HEK293 (cell line): ENCODE results near the gene BTBD9.
A peak's percentile ranks its signal among the peaks of the same experiment; 100 is the strongest.

Experiments used
- CTCF ChIA-PET: fragments of 350-600 bp; formaldehyde crosslinking; extraction: SDS; loops from one replicate; lab custom pipeline; 2021; ENCODE audit warnings: antibody characterized with exemption; lab: Yijun Ruan, JAX
- POLR2A ChIA-PET: fragments of 300-600 bp; formaldehyde crosslinking; extraction: SDS; loops from one replicate; lab custom pipeline; 2020; ENCODE audit warnings: antibody characterized with exemption, inconsistent platforms; lab: Yijun Ruan, JAX
- H3K27ac ChIP-seq: fragments of 200-500 bp; sonication (Bioruptor generic); 2 replicates; pipeline ENCODE4 v1.5.1; 2014; ENCODE audit warnings: low read depth, low read length, control low read depth, inconsistent platforms; ENCODE audit errors: extremely low read depth
- H3K36me3 ChIP-seq, 2 experiments: fragments of 200-500 bp in 1 of 2; sonication (Bioruptor generic) in 1 of 2; 1 replicate in 1 of 2; 2 replicates in 1 of 2; pipeline ENCODE4 v1.5.1; 2014 to 2017; ENCODE audit warnings: inconsistent platforms in 2 of 2, low read length in 2 of 2; ENCODE audit not compliant: control insufficient read depth in 2 of 2, insufficient read depth in 1 of 2
- H3K4me1 ChIP-seq: fragments of 200-500 bp; sonication (Bioruptor generic); 2 replicates; pipeline ENCODE4 v1.5.1; 2014; ENCODE audit warnings: mild to moderate bottlenecking, low read length, inconsistent platforms; ENCODE audit not compliant: control insufficient read depth, insufficient read depth
- H3K4me3 ChIP-seq: 2 replicates; pipeline ENCODE4 v1.5.1; 2011; ENCODE audit warnings: low read depth, mild to moderate bottlenecking, control low read depth, low read length, moderate library complexity
- H3K9me3 ChIP-seq: fragments of 200-500 bp; sonication (Bioruptor generic); 2 replicates; pipeline ENCODE4 v1.5.1; 2014; ENCODE audit warnings: low read depth, low read length, inconsistent platforms; ENCODE audit not compliant: control insufficient read depth, insufficient read depth
- BCL11A ChIP-seq: fragments of 450-650 bp; formaldehyde crosslinking; IDR thresholded peaks from 2 replicates; pipeline ENCODE4 v1.5.1; 2016; ENCODE audit warnings: low read depth, missing biosample characterization, missing genetic modification characterization
- EGR2 ChIP-seq: fragments of 450-650 bp; formaldehyde crosslinking; IDR thresholded peaks from 2 replicates; pipeline ENCODE4 v1.5.1; 2016; ENCODE audit warnings: low read depth, missing biosample characterization, missing genetic modification characterization
- GLIS1 ChIP-seq: fragments of 450-650 bp; formaldehyde crosslinking; IDR thresholded peaks from 2 replicates; pipeline ENCODE4 v1.5.1; 2016; ENCODE audit warnings: missing biosample characterization, missing genetic modification characterization
- KLF9 ChIP-seq: fragments of 450-650 bp; formaldehyde crosslinking; IDR thresholded peaks from 2 replicates; pipeline ENCODE4 v1.5.1; 2016; ENCODE audit warnings: missing biosample characterization, missing genetic modification characterization, low read depth
- MEIS1 ChIP-seq: sonication (generic); formaldehyde crosslinking; IDR thresholded peaks from 2 replicates; pipeline ENCODE4 v1.8.1; 2022; ENCODE audit warnings: missing genetic modification reagents, mild to moderate bottlenecking, borderline replicate concordance
- PRDM1 ChIP-seq: fragments of 450-650 bp; formaldehyde crosslinking; IDR thresholded peaks from 2 replicates; pipeline ENCODE4; 2016; ENCODE audit warnings: missing biosample characterization, missing genetic modification characterization
- RBAK ChIP-seq: fragments of 450-650 bp; formaldehyde crosslinking; IDR thresholded peaks from 2 replicates; pipeline ENCODE4 v1.5.1; 2016; ENCODE audit warnings: missing biosample characterization, missing genetic modification characterization
- ZBTB1 ChIP-seq: fragments of 450-650 bp; formaldehyde crosslinking; IDR thresholded peaks from 2 replicates; pipeline ENCODE4 v1.5.1; 2016; ENCODE audit warnings: missing biosample characterization, missing genetic modification characterization
- ZNF146 ChIP-seq: fragments of 450-650 bp; formaldehyde crosslinking; IDR thresholded peaks from 2 replicates; pipeline ENCODE4 v1.5.1; 2016; ENCODE audit warnings: missing biosample characterization, missing genetic modification characterization
- ZNF169 ChIP-seq: fragments of 450-650 bp; formaldehyde crosslinking; IDR thresholded peaks from 2 replicates; pipeline ENCODE4 v1.5.1; 2016; ENCODE audit warnings: missing biosample characterization, missing genetic modification characterization
- ZNF174 ChIP-seq: fragments of 450-650 bp; formaldehyde crosslinking; IDR thresholded peaks from 2 replicates; pipeline ENCODE4 v1.5.0; 2017; ENCODE audit warnings: missing biosample characterization, mild to moderate bottlenecking, missing genetic modification characterization
- ZNF184 ChIP-seq: fragments of 450-650 bp; IDR thresholded peaks from 2 replicates; pipeline ENCODE4 v1.5.1; 2018; ENCODE audit warnings: missing biosample characterization, mild to moderate bottlenecking, missing genetic modification characterization
- ZNF23 ChIP-seq: fragments of 450-650 bp; formaldehyde crosslinking; IDR thresholded peaks from 2 replicates; pipeline ENCODE4 v1.5.1; 2016; ENCODE audit warnings: missing biosample characterization, missing genetic modification characterization, borderline replicate concordance
- ZNF37A ChIP-seq: fragments of 450-650 bp; IDR thresholded peaks from 2 replicates; pipeline ENCODE4 v1.5.1; 2018; ENCODE audit warnings: missing biosample characterization, missing genetic modification characterization
- ZNF600 ChIP-seq: fragments of 450-650 bp; formaldehyde crosslinking; IDR thresholded peaks from 2 replicates; pipeline ENCODE4 v1.5.1; 2016; ENCODE audit warnings: missing biosample characterization, missing genetic modification characterization
- ZNF610 ChIP-seq: fragments of 450-650 bp; formaldehyde crosslinking; IDR thresholded peaks from 2 replicates; pipeline ENCODE4 v1.5.1; 2016; ENCODE audit warnings: missing biosample characterization, missing genetic modification characterization, borderline replicate concordance
- ZNF654 ChIP-seq: fragments of 450-650 bp; formaldehyde crosslinking; IDR thresholded peaks from 2 replicates; pipeline ENCODE4 v1.5.1; 2016; ENCODE audit warnings: low read depth, missing biosample characterization, missing genetic modification characterization
- ZNF677 ChIP-seq: fragments of 450-650 bp; IDR thresholded peaks from 2 replicates; pipeline ENCODE4 v1.5.0; 2018; ENCODE audit warnings: missing biosample characterization, mild to moderate bottlenecking, missing genetic modification characterization, moderate library complexity
- ZSCAN23 ChIP-seq: fragments of 450-650 bp; formaldehyde crosslinking; IDR thresholded peaks from 2 replicates; pipeline ENCODE4 v1.5.1; 2016; ENCODE audit warnings: missing biosample characterization, missing genetic modification characterization
- ZSCAN30 ChIP-seq: fragments of 450-650 bp; IDR thresholded peaks from 2 replicates; pipeline ENCODE4 v1.5.1; 2018; ENCODE audit warnings: missing biosample characterization, mild to moderate bottlenecking, missing genetic modification characterization, moderate library complexity
- TF ChIP-seq, protein P1 (sequence below): fragments of 450-650 bp; formaldehyde crosslinking; conservative IDR thresholded peaks from 2 replicates; pipeline ENCODE4 v1.5.1; 2016; ENCODE audit warnings: low read depth, missing biosample characterization, missing genetic modification characterization
- TF ChIP-seq, protein P2 (sequence below): fragments of 450-650 bp; formaldehyde crosslinking; IDR thresholded peaks from 2 replicates; pipeline ENCODE4 v1.5.1; 2016; ENCODE audit warnings: missing biosample characterization, missing genetic modification characterization
- TF ChIP-seq, protein P3 (sequence below): fragments of 450-650 bp; formaldehyde crosslinking; IDR thresholded peaks from 2 replicates; pipeline ENCODE4 v1.5.1; 2016; ENCODE audit warnings: missing biosample characterization, missing genetic modification characterization
- TF ChIP-seq, protein P4 (sequence below): fragments of 450-650 bp; formaldehyde crosslinking; IDR thresholded peaks from 2 replicates; pipeline ENCODE4 v1.5.1; 2016; ENCODE audit warnings: missing biosample characterization, missing genetic modification characterization

Gene BTBD9

DNA sequence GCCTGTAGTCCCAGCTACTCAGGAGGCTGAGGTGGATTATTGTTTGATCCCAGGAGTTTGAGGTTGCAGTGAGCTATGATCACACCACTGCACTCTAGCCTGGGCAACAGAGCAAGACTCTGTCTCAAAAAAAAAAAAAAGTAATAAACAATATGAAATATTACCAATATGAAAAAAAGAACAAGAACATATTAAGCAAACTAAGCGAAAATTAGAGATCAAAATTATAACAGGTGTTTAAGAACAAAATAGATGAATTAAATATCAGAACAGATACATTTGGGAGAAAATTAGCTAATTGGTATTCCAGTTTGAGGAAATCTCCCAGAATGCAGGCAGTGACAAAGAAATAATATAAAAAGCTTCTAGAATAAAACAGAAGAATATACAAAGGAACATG is 39.9 kb upstream of the BTBD9 start:
- TF ChIP-seq ZNF654 (tag by site-specific recombination), result no peak
- TF ChIP-seq, protein P1, sequence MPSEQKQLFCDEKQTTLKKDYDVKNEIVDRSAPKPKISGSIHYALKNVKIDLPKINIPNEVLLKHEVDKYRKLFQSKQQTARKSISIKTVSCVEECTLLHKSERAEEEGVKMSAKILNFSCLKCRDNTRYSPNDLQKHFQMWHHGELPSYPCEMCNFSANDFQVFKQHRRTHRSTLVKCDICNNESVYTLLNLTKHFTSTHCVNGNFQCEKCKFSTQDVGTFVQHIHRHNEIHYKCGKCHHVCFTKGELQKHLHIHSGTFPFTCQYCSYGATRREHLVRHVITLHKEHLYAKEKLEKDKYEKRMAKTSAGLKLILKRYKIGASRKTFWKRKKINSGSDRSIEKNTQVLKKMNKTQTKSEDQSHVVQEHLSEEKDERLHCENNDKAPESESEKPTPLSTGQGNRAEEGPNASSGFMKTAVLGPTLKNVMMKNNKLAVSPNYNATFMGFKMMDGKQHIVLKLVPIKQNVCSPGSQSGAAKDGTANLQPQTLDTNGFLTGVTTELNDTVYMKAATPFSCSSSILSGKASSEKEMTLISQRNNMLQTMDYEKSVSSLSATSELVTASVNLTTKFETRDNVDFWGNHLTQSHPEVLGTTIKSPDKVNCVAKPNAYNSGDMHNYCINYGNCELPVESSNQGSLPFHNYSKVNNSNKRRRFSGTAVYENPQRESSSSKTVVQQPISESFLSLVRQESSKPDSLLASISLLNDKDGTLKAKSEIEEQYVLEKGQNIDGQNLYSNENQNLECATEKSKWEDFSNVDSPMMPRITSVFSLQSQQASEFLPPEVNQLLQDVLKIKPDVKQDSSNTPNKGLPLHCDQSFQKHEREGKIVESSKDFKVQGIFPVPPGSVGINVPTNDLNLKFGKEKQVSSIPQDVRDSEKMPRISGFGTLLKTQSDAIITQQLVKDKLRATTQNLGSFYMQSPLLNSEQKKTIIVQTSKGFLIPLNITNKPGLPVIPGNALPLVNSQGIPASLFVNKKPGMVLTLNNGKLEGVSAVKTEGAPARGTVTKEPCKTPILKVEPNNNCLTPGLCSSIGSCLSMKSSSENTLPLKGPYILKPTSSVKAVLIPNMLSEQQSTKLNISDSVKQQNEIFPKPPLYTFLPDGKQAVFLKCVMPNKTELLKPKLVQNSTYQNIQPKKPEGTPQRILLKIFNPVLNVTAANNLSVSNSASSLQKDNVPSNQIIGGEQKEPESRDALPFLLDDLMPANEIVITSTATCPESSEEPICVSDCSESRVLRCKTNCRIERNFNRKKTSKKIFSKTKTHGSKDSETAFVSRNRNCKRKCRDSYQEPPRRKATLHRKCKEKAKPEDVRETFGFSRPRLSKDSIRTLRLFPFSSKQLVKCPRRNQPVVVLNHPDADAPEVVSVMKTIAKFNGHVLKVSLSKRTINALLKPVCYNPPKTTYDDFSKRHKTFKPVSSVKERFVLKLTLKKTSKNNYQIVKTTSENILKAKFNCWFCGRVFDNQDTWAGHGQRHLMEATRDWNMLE (tag by site-specific recombination), result no peak
- TF ChIP-seq ZNF174 (tag by site-specific recombination), result no peak
- TF ChIP-seq ZNF23 (tag by site-specific recombination), result no peak
- no peak for TF ChIP-seq ZBTB1
- no peak for TF ChIP-seq ZNF184
- TF ChIP-seq, protein P2, sequence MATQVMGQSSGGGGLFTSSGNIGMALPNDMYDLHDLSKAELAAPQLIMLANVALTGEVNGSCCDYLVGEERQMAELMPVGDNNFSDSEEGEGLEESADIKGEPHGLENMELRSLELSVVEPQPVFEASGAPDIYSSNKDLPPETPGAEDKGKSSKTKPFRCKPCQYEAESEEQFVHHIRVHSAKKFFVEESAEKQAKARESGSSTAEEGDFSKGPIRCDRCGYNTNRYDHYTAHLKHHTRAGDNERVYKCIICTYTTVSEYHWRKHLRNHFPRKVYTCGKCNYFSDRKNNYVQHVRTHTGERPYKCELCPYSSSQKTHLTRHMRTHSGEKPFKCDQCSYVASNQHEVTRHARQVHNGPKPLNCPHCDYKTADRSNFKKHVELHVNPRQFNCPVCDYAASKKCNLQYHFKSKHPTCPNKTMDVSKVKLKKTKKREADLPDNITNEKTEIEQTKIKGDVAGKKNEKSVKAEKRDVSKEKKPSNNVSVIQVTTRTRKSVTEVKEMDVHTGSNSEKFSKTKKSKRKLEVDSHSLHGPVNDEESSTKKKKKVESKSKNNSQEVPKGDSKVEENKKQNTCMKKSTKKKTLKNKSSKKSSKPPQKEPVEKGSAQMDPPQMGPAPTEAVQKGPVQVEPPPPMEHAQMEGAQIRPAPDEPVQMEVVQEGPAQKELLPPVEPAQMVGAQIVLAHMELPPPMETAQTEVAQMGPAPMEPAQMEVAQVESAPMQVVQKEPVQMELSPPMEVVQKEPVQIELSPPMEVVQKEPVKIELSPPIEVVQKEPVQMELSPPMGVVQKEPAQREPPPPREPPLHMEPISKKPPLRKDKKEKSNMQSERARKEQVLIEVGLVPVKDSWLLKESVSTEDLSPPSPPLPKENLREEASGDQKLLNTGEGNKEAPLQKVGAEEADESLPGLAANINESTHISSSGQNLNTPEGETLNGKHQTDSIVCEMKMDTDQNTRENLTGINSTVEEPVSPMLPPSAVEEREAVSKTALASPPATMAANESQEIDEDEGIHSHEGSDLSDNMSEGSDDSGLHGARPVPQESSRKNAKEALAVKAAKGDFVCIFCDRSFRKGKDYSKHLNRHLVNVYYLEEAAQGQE (tag by site-specific recombination), result no peak
- TF ChIP-seq ZNF677, result no peak
- TF ChIP-seq ZSCAN23 (tag by site-specific recombination), result no peak
- TF ChIP-seq GLIS1 (tag by site-specific recombination), result no peak
- TF ChIP-seq, protein P3, sequence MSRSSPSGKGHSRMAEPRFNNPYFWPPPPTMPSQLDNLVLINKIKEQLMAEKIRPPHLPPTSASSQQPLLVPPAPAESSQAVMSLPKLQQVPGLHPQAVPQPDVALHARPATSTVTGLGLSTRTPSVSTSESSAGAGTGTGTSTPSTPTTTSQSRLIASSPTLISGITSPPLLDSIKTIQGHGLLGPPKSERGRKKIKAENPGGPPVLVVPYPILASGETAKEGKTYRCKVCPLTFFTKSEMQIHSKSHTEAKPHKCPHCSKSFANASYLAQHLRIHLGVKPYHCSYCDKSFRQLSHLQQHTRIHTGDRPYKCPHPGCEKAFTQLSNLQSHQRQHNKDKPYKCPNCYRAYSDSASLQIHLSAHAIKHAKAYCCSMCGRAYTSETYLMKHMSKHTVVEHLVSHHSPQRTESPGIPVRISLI (tag by site-specific recombination), result no peak
- Histone ChIP-seq H3K4me1 (no peaks in the 10 kb centered on the region), H3K9me3 (no peaks in the 10 kb centered on the region), H3K4me3 (no peak overlapping the region), H3K36me3 (peaks cover 76 to 90% of the 10 kb centered on the region in 2 experiments), H3K27ac (no peak overlapping the region)
- CTCF ChIA-PET, result interaction anchor here (0.6 to 1.0 kb wide), 2 partner anchors 8 to 192 kb away, joined by 3 read pairs; no protein-coding TSS in a partner anchor
- POLR2A ChIA-PET, result no interaction called here

DNA sequence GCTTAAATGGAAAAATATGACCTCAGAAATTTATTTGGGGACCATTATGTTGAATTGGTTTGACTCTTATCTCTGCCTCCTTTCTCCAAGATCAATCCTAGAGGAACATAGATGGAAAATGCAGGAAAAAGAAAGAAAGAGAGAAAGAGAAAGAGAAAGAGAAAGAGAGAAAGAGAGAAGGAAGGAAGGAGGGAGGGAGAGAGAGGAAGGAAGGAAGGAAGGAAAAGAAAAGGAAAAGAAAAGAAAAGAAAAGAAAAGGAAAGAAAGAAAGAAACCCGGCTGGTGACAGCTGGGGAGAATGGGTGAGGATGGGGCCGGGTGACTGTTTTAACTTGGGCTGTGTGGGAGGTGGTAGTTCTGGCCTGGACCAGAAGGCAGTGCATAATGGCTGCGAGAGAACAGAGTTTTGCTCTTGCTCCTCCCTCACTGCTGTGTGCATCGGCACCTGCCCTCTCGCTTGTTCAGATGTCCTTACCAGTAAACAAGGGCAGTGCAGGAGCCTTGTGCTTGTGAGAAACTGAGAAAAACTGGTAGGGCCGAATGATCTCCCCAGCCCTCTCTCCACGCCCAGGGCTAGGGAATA is 38.5 kb upstream of the BTBD9 start:
- H3K4me1 ChIP-seq, result no peaks in the 10 kb centered on the region; the same call in 1 of the 2 replicates
- no peak overlapping the region for H3K4me3 ChIP-seq
- no peaks in the 10 kb centered on the region for H3K9me3 ChIP-seq
- CTCF ChIA-PET, result interaction anchor here (0.6 to 0.7 kb wide), 2 partner anchors 316 to 489 kb away, joined by 5 to 6 read pairs; no protein-coding TSS in a partner anchor
- POLR2A ChIA-PET, result no interaction called here
- H3K27ac ChIP-seq, result no peak overlapping the region
- H3K36me3 ChIP-seq, result peaks cover 62 to 84% of the 10 kb centered on the region in 2 experiments
- TF ChIP-seq MEIS1 (CRISPR knock-in tag) (no peak), PRDM1 (tag by site-specific recombination) (peak; percentile 88), ZNF654 (tag by site-specific recombination) (no peak), ZNF610 (tag by site-specific recombination) (no peak), KLF9 (tag by site-specific recombination) (no peak), ZNF169 (no peak), ZNF600 (tag by site-specific recombination) (no peak), ZNF37A (no peak), RBAK (tag by site-specific recombination) (no peak), ZNF146 (tag by site-specific recombination) (no peak), ZSCAN30 (tag by site-specific recombination) (no peak), BCL11A (tag by site-specific recombination) (no peak), EGR2 (no peak)
- TF ChIP-seq, protein P4, sequence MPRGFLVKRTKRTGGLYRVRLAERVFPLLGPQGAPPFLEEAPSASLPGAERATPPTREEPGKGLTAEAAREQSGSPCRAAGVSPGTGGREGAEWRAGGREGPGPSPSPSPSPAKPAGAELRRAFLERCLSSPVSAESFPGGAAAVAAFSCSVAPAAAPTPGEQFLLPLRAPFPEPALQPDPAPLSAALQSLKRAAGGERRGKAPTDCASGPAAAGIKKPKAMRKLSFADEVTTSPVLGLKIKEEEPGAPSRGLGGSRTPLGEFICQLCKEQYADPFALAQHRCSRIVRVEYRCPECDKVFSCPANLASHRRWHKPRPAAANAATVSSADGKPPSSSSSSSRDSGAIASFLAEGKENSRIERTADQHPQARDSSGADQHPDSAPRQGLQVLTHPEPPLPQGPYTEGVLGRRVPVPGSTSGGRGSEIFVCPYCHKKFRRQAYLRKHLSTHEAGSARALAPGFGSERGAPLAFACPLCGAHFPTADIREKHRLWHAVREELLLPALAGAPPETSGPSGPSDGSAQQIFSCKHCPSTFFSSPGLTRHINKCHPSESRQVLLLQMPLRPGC (tag by site-specific recombination), result no peak
